HepG2 (cell line): ENCODE measurements around the gene TXNRD1.

Experiments
- CEBPB ChIP-seq: IDR thresholded peaks from 2 replicates; pipeline ENCODE4 v1.6.1; 2011; ENCODE audit warnings: low read depth, low read length, improper control_type of control experiment, borderline replicate concordance
- CHD4 ChIP-seq: fragments of 200-600 bp; sonication (generic); IDR thresholded peaks from 2 replicates; pipeline ENCODE4 v1.7.0; 2017; ENCODE audit warnings: mild to moderate bottlenecking, low read length, borderline replicate concordance
- CTCF ChIP-seq: sonication (generic); formaldehyde crosslinking; IDR thresholded peaks from 2 replicates; pipeline ENCODE4 v1.5.0; 2020; ENCODE audit warnings: mild to moderate bottlenecking, missing genetic modification reagents, moderate library complexity
- RFX5 ChIP-seq: IDR thresholded peaks from 2 replicates; pipeline ENCODE4 v1.6.1; 2011; ENCODE audit warnings: low read depth, low read length, improper control_type of control experiment
- ZBTB4 ChIP-seq: sonication (generic); formaldehyde crosslinking; IDR thresholded peaks from 2 replicates; pipeline ENCODE4 v1.4.0; 2020; ENCODE audit warnings: missing genetic modification reagents, mild to moderate bottlenecking, borderline replicate concordance
- ZFP37 ChIP-seq: sonication (generic); formaldehyde crosslinking; IDR thresholded peaks from 2 replicates; pipeline ENCODE4 v1.4.0; 2020; ENCODE audit warnings: missing genetic modification reagents, borderline replicate concordance
- ZNF446 ChIP-seq: sonication (generic); formaldehyde crosslinking; IDR thresholded peaks from 2 replicates; pipeline ENCODE4 v1.5.0; 2020; ENCODE audit warnings: mild to moderate bottlenecking, missing genetic modification reagents

- TF ChIP-seq CHD4 = no peak
- TF ChIP-seq ZNF446 (CRISPR knock-in tag) = no peak
- no peak for TF ChIP-seq CEBPB
- no peak for TF ChIP-seq ZFP37
- TF ChIP-seq RFX5 = no peak
- no peak for TF ChIP-seq CTCF
- no peak for TF ChIP-seq ZBTB4 (CRISPR knock-in tag)
Observed at GRCh38 chr12:104219361-104219892, 3.8 kb downstream of the TXNRD1 start.
